AG04450 (cell line): ENCODE data around the gene ZC3H18. TPM values are rescaled to one million over a fixed set of nuclear protein-coding genes. Genes with fewer than 3 reads are reported as not detected.

ENCODE experiments used
- CTCF ChIA-PET: fragments of 300-600, 350-600 bp; formaldehyde crosslinking; extraction: SDS; loops from one replicate; lab custom pipeline; 2022; ENCODE audit warnings: antibody characterized with exemption, inconsistent platforms; lab: Charles Lee
- POLR2A ChIA-PET: fragments of 350-600 bp; formaldehyde crosslinking; extraction: SDS; loops from one replicate; lab custom pipeline; 2021; ENCODE audit warnings: antibody characterized with exemption, inconsistent platforms; lab: Yijun Ruan, JAX
- DNase-seq: peaks from one replicate; pipeline ENCODE4 v3.0.0-alpha.2; 2011; ENCODE audit warnings: low read depth, low spot score
- H3K27ac ChIP-seq: one replicate; pipeline ENCODE4 v1.5.1; 2012; ENCODE audit warnings: low read depth, low read length, control low read depth
- H3K27me3 ChIP-seq: one replicate; pipeline ENCODE4 v1.6.0; 2012; ENCODE audit warnings: low read length; ENCODE audit not compliant: control insufficient read depth, insufficient read depth
- H3K4me3 ChIP-seq: 2 replicates; pipeline ENCODE4 v1.5.1; 2011; ENCODE audit warnings: mild to moderate bottlenecking, low read depth, low read length, control low read depth
- H3K9me3 ChIP-seq: 2 replicates; pipeline ENCODE4 v1.5.1; 2012; ENCODE audit warnings: low read length; ENCODE audit not compliant: control insufficient read depth, insufficient read depth
- CTCF ChIP-seq: IDR thresholded peaks from 2 replicates; pipeline ENCODE4 v1.5.1; 2011; ENCODE audit warnings: low read depth, low read length, control low read depth, inconsistent platforms
- polyA plus RNA-seq: library from polyadenylated mRNA; depleted of rRNA; stranded (reverse); fragments of >200 nt; gene quantifications from 2 replicates; pipeline ENCODE4 v1.2.3, GENCODE V29; 2011

The ZC3H18 gene
- polyA plus RNA-seq, 1 experiment, result 10.1 TPM

GRCh38 chr16:88595101-88595500 lies 24.9 kb downstream of the ZC3H18 start:
- Histone ChIP-seq H3K9me3 (no peaks in the 10 kb centered on the region), H3K4me3 (no peak overlapping the region), H3K27me3 (no peaks in the 10 kb centered on the region), H3K27ac (no peak overlapping the region)
- ChIA-PET POLR2A (no interaction called here), CTCF (no interaction called here)
- TF ChIP-seq CTCF, result no peak
- no peak for DNase-seq

- H3K27me3 ChIP-seq, result no peaks in the 10 kb centered on the region
- CTCF ChIA-PET, result no interaction called here
- no peak for TF ChIP-seq CTCF
- H3K9me3 ChIP-seq, result no peaks in the 10 kb centered on the region
- no peak for DNase-seq
- no peak overlapping the region for H3K27ac ChIP-seq
- POLR2A ChIA-PET, result no interaction called here
- no peak overlapping the region for H3K4me3 ChIP-seq
Measured at GRCh38 chr16:88595921-88596320, 25.7 kb downstream of the ZC3H18 start.

- DNase-seq, result no peak
- ChIA-PET CTCF (no interaction called here), POLR2A (no interaction called here)
- no peak overlapping the region for H3K4me3 ChIP-seq
- no peaks in the 10 kb centered on the region for H3K27me3 ChIP-seq
- TF ChIP-seq CTCF, result no peak
- no peak overlapping the region for H3K27ac ChIP-seq
- no peaks in the 10 kb centered on the region for H3K9me3 ChIP-seq
Measured at GRCh38 chr16:88596483-88596882, 26.3 kb downstream of the ZC3H18 start.

- Histone ChIP-seq H3K9me3 (no peaks in the 10 kb centered on the region), H3K27ac (no peak overlapping the region), H3K4me3 (no peak overlapping the region), H3K27me3 (no peaks in the 10 kb centered on the region)
- DNase-seq, result no peak
- POLR2A ChIA-PET, result no interaction called here
- no peak for TF ChIP-seq CTCF
- CTCF ChIA-PET, result no interaction called here
Measured at GRCh38 chr16:88597856-88598491, 27.8 kb downstream of the ZC3H18 start.

GRCh38 chr16:88599092-88599733 lies 29.0 kb downstream of the ZC3H18 start:
- no peak for TF ChIP-seq CTCF
- DNase-seq, result no peak
- H3K9me3 ChIP-seq, result no peaks in the 10 kb centered on the region
- ChIA-PET CTCF (no interaction called here), POLR2A (no interaction called here)
- H3K4me3 ChIP-seq, result no peak overlapping the region
- H3K27me3 ChIP-seq, result no peaks in the 10 kb centered on the region
- H3K27ac ChIP-seq, result no peak overlapping the region
